Liver (tissue), 9 donors: Measurements from ENCODE around the gene IFNAR1. TPM values are rescaled to one million over a fixed set of nuclear protein-coding genes. Genes with fewer than 3 reads are reported as not detected.

Experiments used
- DNase-seq: peaks from one replicate; pipeline ENCODE4 v3.0.0-alpha.2; 2017; ENCODE audit warnings: low spot score
- H3K27ac ChIP-seq, 2 donors: one replicate each; pipeline ENCODE4 v1.7.0; 2013; ENCODE audit warnings: inconsistent platforms in 2 of 2, low read length in 2 of 2, control low read depth in 1 of 2, low read depth in 1 of 2, mild to moderate bottlenecking in 1 of 2
- H3K27me3 ChIP-seq, 4 donors: one replicate each; pipeline versions ENCODE4 v1.6.1 to v1.7.0; 2013; ENCODE audit warnings: low read length in 3 of 4, inconsistent platforms in 1 of 4, mild to moderate bottlenecking in 1 of 4, moderate library complexity in 1 of 4; ENCODE audit not compliant: control insufficient read depth in 4 of 4, insufficient read depth in 4 of 4
- H3K36me3 ChIP-seq, 4 donors: one replicate each; pipeline versions ENCODE4 v1.6.1 to v1.7.0; 2013; ENCODE audit warnings: low read length in 3 of 4, mild to moderate bottlenecking in 3 of 4, low read depth in 1 of 4, moderate library complexity in 1 of 4; ENCODE audit not compliant: control insufficient read depth in 4 of 4, insufficient read depth in 3 of 4
- H3K4me1 ChIP-seq, 4 donors: one replicate each; pipeline versions ENCODE4 v1.6.1 to v1.7.0; 2013; ENCODE audit warnings: low read length in 3 of 4, mild to moderate bottlenecking in 3 of 4, moderate library complexity in 1 of 4; ENCODE audit not compliant: control insufficient read depth in 4 of 4, insufficient read depth in 4 of 4
- H3K4me3 ChIP-seq, 3 donors: one replicate each; pipeline versions ENCODE4 v1.6.1 to v1.7.0; 2013; ENCODE audit warnings: low read length in 3 of 3, control low read depth in 1 of 3, low read depth in 1 of 3, mild to moderate bottlenecking in 1 of 3
- H3K9ac ChIP-seq, 2 donors: one replicate each; pipeline ENCODE4 v1.7.0; 2013; ENCODE audit warnings: low read length in 2 of 2, mild to moderate bottlenecking in 2 of 2, moderate library complexity in 2 of 2, control low read depth in 1 of 2, low read depth in 1 of 2
- H3K9me3 ChIP-seq, 4 donors: one replicate each; pipeline versions ENCODE4 v1.6.1 to v1.7.0; 2013; ENCODE audit warnings: low read length in 3 of 4; ENCODE audit not compliant: control insufficient read depth in 4 of 4
- CTCF ChIP-seq: fragments of 150-350 bp; IDR thresholded peaks from 2 replicates; pipeline ENCODE4 v1.5.1; 2017; ENCODE audit warnings: improper control_type of control experiment, low read depth, low read length; ENCODE audit not compliant: missing input control
- EGR1 ChIP-seq, 2 donors: IDR thresholded peaks; 2 replicates each; pipeline ENCODE4 v1.6.1; 2016 to 2018; ENCODE audit warnings: antibody characterized with exemption in 2 of 2, low read depth in 2 of 2
- FOXA1 ChIP-seq: IDR thresholded peaks from 2 replicates; pipeline ENCODE4 v1.6.1; 2016; ENCODE audit warnings: antibody characterized with exemption
- GABPA ChIP-seq, 2 donors: IDR thresholded peaks in 1 of 2; conservative IDR thresholded peaks in 1 of 2; 2 replicates each; pipeline ENCODE4 v1.6.1; 2016; ENCODE audit warnings: antibody characterized with exemption in 2 of 2, mild to moderate bottlenecking in 1 of 2, moderate library complexity in 1 of 2
- HNF4A ChIP-seq, 2 donors: conservative IDR thresholded peaks; 2 replicates each; pipeline ENCODE4 v1.6.1; 2016; ENCODE audit warnings: antibody characterized with exemption in 2 of 2, mild to moderate bottlenecking in 2 of 2
- HNF4G ChIP-seq: IDR thresholded peaks from 2 replicates; pipeline ENCODE4 v1.6.1; 2016; ENCODE audit warnings: antibody characterized with exemption
- JUND ChIP-seq, 2 donors: IDR thresholded peaks; 2 replicates each; pipeline ENCODE4 v1.6.1; 2016; ENCODE audit warnings: antibody characterized with exemption in 2 of 2
- MAX ChIP-seq: IDR thresholded peaks from 2 replicates; pipeline ENCODE4 v1.6.1; 2016; ENCODE audit warnings: antibody characterized with exemption
- NR2F2 ChIP-seq: IDR thresholded peaks from 2 replicates; pipeline ENCODE4 v1.6.1; 2016; ENCODE audit warnings: antibody characterized with exemption
- RAD21 ChIP-seq, 2 donors: IDR thresholded peaks; 2 replicates each; pipeline ENCODE4 v1.6.1; 2016; ENCODE audit warnings: antibody characterized with exemption in 2 of 2, mild to moderate bottlenecking in 2 of 2
- REST ChIP-seq: IDR thresholded peaks from 2 replicates; pipeline ENCODE4 v1.6.1; 2016; ENCODE audit warnings: antibody characterized with exemption, mild to moderate bottlenecking
- YY1 ChIP-seq: IDR thresholded peaks from 2 replicates; pipeline ENCODE4 v1.6.1; 2016; ENCODE audit warnings: antibody characterized with exemption, mild to moderate bottlenecking
- ZBTB33 ChIP-seq: IDR thresholded peaks from 2 replicates; pipeline ENCODE4 v1.6.1; 2016; ENCODE audit warnings: antibody characterized with exemption
- WGBS: extraction: QIAGEN DNeasy Blood & Tissue Kit; methylation state at CpG from one replicate; pipeline ENCODE4 v1.1.7; 2013; 5-methylcytosine and 5-hydroxymethylcytosine counted together
- polyA plus RNA-seq, 2 donors: library from polyadenylated mRNA; stranded (reverse) in 1 of 2; unstranded in 1 of 2; fragments of 200-250 nt in 1 of 2; fragments of >200 nt in 1 of 2; fragmentation: Nextera tagmentation in 1 of 2; extraction: Ambion mirVana in 1 of 2; gene quantifications; one replicate each; pipeline versions ENCODE4 v1.2.1 to v1.2.3, GENCODE V29; 2013 to 2015
- total RNA-seq, 2 donors: library from RNA; depleted of rRNA; stranded (reverse); fragments of >200 nt; gene quantifications; one replicate each; pipeline ENCODE4 v1.2.3, GENCODE V29; 2014
- donor health status: healthy.
- donor health status: healthy.
- donor health status: healthy.
- donor health status: healthy.
- donor health status: healthy.

IFNAR1 gene
- total and polyA plus RNA-seq, 4 donors = 31.1 to 54.3 (median 46.2) TPM

GRCh38 chr21:33369586-33369985, 44.8 kb downstream of the IFNAR1 start (continued):
- no peak for TF ChIP-seq REST
- TF ChIP-seq JUND (IDR thresholded peaks at IDR 0.05) = no peak
- no peak for TF ChIP-seq RAD21 (IDR thresholded peaks at IDR 0.05)
- TF ChIP-seq HNF4G = no peak
- no peak for TF ChIP-seq YY1

- H3K4me1 ChIP-seq = no peaks in the 10 kb centered on the region
- H3K27ac ChIP-seq = no peak overlapping the region
- no peak overlapping the region for H3K9ac ChIP-seq
- TF ChIP-seq ZBTB33 (no peak), JUND (IDR thresholded peaks at IDR 0.05) (no peak), HNF4G (no peak), GABPA (IDR thresholded peaks at IDR 0.05 in 1 of 2, conservative IDR thresholded peaks at IDR 0.05 in 1 of 2) (no peak), EGR1 (IDR thresholded peaks at IDR 0.05; ENCODE audit: low read depth in 2 of 2) (no peak), FOXA1 (no peak), CTCF (no peak), NR2F2 (no peak), HNF4A (conservative IDR thresholded peaks at IDR 0.05) (no peak)
- H3K4me3 ChIP-seq = no peak overlapping the region
- no peak for DNase-seq
- no peaks in the 10 kb centered on the region for H3K36me3 ChIP-seq
- peaks cover 2 to 12% (median 6%) of the 10 kb centered on the region in 4 donors for H3K9me3 ChIP-seq
- no peaks in the 10 kb centered on the region for H3K27me3 ChIP-seq
- WGBS = 97% methylated on average over 2 of the region's 2 CpGs
Measured at GRCh38 chr21:33370305-33370704, 45.5 kb downstream of the IFNAR1 start.

GRCh38 chr21:33371366-33371765, 46.6 kb downstream of the IFNAR1 start:
- 86% methylated on average over 3 of the region's 3 CpGs for WGBS
- TF ChIP-seq ZBTB33 (no peak), MAX (no peak)
- Histone ChIP-seq H3K27ac (no peak overlapping the region), H3K36me3 (no peaks in the 10 kb centered on the region), H3K9ac (no peak overlapping the region), H3K4me1 (no peaks in the 10 kb centered on the region), H3K27me3 (no peaks in the 10 kb centered on the region), H3K9me3 (peaks cover 2 to 12% (median 6%) of the 10 kb centered on the region in 4 donors), H3K4me3 (no peak overlapping the region)
- DNase-seq = no peak
